HL-60 (cell line): ENCODE measurements around the gene OGG1.

Source experiments
- GABPA ChIP-seq: IDR thresholded peaks from 2 replicates; pipeline ENCODE4 v1.6.1; 2012; ENCODE audit warnings: low read depth
- POLR2AphosphoS5 ChIP-seq: IDR thresholded peaks from 2 replicates; pipeline ENCODE4 v1.6.1; 2012; ENCODE audit warnings: low read depth
- SPI1 ChIP-seq: IDR thresholded peaks from 2 replicates; pipeline ENCODE4 v1.6.1; 2012; ENCODE audit warnings: low read depth, mild to moderate bottlenecking, borderline replicate concordance
- TF ChIP-seq, protein P1 (sequence below): IDR thresholded peaks from one replicate; pipeline ENCODE4 v1.5.1; 2011; ENCODE audit warnings: low read length, control low read depth, inconsistent platforms; ENCODE audit not compliant: insufficient read depth
- TF ChIP-seq, protein P2 (sequence below): IDR thresholded peaks from 2 replicates; pipeline ENCODE4 v1.6.1; 2012; ENCODE audit warnings: low read depth; ENCODE audit not compliant: insufficient replicate concordance

DNA sequence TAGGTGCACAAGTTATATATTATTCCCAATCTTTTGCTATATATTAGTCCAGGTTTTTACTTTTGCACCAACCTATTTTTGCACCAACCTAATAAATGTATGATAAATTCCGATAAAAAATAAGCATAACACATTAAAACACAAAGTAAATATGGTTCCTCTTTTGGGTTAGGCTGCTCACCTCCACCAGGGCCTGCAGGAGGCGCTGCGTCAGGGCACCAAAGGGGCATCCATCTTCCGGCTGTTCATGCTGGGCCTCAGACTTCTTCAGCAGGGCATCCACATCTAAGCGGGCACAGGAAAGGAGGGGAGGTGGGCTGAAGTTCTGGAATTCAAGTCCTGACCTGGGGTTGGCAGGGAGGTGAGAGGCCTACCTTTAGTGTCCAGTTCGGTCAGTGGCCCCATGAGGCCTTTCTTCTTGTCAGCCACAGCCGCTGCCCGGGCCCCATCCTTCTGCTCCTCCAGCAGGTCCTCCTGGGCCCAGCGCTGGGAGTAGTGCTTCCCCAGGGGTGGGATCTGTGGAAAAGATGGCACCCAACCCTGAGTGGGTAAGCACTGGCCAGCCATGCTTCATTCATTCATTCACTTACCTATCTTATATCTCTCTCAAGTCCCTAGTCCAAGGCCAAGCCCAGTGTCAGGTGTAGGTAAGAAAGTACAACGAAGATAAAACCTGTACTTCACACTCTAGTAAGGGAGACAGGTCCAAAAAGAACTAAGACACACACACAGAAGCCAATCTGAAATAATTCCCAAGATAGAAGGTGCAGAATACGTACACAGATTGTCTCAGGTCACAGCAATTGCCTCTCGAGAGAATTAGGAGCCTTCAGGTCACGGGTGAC lies 37.3 kb downstream of the OGG1 start:
- TF ChIP-seq, protein P1, sequence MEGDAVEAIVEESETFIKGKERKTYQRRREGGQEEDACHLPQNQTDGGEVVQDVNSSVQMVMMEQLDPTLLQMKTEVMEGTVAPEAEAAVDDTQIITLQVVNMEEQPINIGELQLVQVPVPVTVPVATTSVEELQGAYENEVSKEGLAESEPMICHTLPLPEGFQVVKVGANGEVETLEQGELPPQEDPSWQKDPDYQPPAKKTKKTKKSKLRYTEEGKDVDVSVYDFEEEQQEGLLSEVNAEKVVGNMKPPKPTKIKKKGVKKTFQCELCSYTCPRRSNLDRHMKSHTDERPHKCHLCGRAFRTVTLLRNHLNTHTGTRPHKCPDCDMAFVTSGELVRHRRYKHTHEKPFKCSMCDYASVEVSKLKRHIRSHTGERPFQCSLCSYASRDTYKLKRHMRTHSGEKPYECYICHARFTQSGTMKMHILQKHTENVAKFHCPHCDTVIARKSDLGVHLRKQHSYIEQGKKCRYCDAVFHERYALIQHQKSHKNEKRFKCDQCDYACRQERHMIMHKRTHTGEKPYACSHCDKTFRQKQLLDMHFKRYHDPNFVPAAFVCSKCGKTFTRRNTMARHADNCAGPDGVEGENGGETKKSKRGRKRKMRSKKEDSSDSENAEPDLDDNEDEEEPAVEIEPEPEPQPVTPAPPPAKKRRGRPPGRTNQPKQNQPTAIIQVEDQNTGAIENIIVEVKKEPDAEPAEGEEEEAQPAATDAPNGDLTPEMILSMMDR = peak; percentile 64
- TF ChIP-seq POLR2AphosphoS5 (no peak), GABPA (no peak), SPI1 (no peak)
- TF ChIP-seq, protein P2, sequence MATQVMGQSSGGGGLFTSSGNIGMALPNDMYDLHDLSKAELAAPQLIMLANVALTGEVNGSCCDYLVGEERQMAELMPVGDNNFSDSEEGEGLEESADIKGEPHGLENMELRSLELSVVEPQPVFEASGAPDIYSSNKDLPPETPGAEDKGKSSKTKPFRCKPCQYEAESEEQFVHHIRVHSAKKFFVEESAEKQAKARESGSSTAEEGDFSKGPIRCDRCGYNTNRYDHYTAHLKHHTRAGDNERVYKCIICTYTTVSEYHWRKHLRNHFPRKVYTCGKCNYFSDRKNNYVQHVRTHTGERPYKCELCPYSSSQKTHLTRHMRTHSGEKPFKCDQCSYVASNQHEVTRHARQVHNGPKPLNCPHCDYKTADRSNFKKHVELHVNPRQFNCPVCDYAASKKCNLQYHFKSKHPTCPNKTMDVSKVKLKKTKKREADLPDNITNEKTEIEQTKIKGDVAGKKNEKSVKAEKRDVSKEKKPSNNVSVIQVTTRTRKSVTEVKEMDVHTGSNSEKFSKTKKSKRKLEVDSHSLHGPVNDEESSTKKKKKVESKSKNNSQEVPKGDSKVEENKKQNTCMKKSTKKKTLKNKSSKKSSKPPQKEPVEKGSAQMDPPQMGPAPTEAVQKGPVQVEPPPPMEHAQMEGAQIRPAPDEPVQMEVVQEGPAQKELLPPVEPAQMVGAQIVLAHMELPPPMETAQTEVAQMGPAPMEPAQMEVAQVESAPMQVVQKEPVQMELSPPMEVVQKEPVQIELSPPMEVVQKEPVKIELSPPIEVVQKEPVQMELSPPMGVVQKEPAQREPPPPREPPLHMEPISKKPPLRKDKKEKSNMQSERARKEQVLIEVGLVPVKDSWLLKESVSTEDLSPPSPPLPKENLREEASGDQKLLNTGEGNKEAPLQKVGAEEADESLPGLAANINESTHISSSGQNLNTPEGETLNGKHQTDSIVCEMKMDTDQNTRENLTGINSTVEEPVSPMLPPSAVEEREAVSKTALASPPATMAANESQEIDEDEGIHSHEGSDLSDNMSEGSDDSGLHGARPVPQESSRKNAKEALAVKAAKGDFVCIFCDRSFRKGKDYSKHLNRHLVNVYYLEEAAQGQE = no peak
